NCI-H510A treated with DMSO at 0.1 percent for 48 hours (cell line): ENCODE data around the gene TNFSF12.
"Not testable (repeated sequence)": the region's sequence is repeated elsewhere in the genome, so short reads cannot be mapped to it uniquely, and the experiment has no call there.

Experiments used
- DNase-seq: peaks from one replicate; lab custom pipeline; 2025; lab: John Stamatoyannopoulos, UW

TNFSF12 gene

DNA sequence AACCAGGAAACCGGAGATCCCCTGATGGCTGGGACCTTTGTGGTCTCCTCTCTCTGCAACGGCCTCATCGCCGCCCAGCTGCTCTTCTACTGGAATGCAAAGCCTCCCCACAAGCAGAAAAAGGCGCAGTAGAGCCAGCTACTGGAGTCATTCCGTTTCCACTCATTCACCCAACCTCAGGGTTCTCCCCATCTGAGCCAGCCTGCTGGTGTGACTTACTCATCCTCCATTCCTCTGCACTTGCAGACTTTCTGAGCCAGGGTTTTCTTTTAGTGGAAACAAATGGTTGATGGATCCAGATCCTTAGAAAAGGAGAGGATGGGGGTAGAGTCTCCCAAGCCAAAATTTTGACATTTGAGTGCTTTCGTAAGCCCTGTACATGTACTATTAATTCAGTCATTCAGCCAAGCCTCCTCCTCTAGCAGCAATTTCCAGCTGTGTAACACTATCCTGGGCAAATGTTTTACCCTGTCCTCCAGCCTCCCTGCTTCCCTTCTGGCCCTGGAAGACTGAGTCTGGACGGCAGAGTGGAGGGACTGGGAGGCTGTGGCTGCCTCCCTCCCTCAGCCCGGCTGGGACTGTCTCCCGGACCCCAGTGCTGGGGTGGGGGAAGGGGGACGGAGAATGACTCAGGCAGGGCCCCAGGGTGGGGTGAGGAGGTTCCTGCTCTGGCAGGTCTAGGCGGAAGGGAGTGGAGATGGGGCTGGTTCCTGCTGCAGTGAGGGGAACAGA is 38.7 kb downstream of the TNFSF12 start:
- no peak for DNase-seq

DNA sequence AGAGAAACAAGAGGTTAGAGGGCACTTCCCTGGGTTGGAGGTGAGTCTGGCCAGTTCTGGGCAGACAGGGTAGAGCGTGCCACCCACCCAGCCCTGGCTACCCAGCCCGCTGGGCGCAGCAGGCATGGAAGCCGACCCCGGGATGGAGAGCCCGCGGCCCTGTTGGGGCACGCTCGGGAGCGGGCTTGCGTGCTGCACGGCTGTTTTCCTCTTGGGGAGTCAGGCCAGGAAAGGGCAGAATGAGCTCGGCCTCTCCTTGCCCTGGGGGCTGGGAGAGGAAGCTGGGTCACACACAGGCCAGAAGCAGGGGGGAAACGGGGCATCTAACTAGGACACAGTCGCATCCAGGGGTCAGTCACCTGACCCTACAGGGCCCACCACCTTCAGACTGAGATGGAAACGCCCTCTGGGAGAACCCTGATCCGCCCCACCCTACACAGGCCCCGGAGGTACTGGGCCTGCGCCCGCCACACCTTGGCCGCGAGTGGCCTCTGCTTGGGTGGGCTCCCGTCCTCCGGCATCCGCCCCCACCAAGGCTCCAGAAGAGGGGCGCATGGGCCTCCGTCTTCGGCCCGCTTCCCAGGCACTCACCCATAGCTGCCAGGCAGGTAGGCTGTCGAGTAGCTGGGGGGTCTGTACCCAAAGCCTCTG is 39.8 kb downstream of the TNFSF12 start:
- no peak for DNase-seq

GRCh38 chr17:7589204-7589868 is 40.5 kb downstream of the TNFSF12 start:
- DNase-seq: no peak

DNA sequence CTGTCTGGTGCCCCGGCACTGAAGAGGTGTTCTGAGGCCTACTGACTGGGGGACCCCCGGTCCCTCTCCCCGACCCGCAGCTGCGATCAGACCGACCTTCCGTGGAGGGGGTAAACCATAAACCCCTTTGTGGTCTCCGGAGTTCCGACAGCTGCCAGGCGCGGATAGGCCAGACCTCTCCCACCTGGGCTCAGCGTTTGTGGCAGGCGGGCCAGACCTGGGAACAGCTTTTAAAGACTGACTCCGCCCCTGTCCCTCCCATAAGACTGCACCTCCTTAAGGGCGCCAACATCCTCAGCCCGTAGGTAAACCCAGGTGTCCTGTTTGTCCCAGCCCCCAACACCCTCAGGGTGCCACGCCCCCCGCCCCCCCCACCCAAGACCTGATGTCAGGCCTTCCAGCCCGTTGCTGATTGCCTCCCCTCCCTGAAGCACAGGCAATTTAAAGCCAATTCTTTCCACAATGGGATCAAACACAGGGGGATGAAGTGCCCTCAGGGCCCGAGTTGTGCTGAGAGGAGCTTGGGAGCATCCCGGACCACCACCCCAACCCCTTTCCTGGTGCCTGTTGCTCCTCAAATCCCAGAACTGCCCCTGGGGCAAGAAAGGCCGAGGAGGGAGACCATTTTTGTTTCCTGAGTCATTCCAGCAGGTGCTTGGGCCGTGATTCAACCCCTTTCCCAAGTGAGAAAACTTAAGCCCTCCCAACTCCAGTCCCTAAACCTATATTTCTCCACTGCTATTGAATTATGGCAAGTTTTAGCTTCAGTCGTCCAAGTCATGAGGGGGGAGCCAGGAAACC is 41.2 kb downstream of the TNFSF12 start, which contains the start of gene SOX15:
Gene SOX15 (minus strand): TSS at position 204 of the 801 bp plus-strand sequence. CDS start 418 bp downstream, outside the sequence.
- DNase-seq: no peak

DNA sequence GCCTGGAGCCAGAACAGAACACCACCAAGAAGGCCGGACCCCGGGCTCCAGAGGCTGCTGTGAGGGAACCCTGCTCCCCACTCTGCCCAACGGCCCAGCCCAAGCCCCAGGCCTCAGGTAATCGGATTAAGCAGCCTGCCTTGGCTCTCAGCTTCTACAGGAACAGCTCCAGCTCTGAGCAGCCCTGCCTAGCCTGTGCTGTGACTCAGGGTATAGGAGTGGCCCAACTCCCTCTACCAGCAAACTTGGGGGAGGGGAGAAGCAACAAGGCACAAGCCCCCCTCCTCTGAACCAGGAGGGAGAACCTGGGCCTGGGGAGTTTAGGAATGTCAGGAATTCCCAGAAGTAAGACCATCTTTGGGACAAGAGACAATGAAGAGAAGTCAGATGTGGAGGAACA is 41.9 kb downstream of the TNFSF12 start:
- DNase-seq: no peak

DNA sequence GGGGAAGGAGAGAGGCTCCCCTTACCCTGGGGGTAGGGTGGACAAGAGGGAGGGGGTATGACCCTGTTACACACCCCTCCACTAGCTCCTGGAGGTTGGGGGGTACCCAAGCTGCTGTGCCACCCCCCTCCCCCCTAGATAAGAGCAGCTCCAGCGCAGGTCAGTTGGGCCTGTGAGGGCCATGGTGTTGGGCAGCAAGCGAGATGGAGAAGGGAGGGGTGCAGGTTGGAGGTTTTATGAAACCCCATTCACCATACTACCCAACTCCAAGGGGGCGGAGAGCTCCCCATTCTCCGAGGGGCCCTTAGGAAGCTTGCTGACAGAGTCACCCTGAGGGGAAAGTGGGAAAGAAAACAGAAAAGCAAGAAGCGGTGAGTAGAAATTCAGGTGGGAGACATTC is 42.7 kb downstream of the TNFSF12 start:
- DNase-seq: no peak

DNA sequence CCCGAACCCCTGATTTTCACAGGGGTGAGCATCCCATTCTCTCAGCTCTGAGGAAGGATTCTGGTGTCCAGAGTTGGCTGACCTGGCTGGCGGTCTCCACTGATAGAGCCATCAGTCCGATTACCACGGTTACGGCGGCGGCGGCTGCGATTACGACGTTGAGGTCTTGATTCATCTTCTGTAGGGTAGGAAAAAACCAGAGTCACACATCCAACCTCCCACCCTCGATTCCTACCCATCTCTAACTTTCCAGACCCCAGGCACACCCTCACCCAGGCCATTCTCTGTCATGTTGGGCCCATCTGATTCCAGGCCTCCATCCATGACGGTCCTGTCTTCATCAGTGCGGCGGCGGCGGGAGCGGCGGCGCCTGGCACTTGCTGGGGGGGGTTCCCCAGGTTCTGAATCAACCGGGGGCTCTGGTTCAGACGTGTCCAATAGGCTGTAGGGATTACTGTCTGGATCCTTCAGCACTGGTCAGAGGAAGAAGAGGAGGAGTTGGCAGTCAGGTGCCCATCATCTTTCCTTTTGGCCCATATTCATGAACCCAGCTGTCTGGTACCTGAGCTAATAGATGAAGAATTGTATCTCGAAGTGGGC is 43.7 kb downstream of the TNFSF12 start:
- no peak for DNase-seq

- no peak for DNase-seq
These were observed 44.4 kb downstream of the TNFSF12 start for GRCh38 chr17:7593296-7593695.

GRCh38 chr17:7597561-7597960 is 48.7 kb downstream of the TNFSF12 start:
- DNase-seq: not testable (repeated sequence)

- no peak for DNase-seq
These were observed 57.4 kb downstream of the TNFSF12 start for GRCh38 chr17:7606280-7606679.
